ENCODE measurements around the gene CD36.
"Not testable (repeated sequence)": the region's sequence is repeated elsewhere in the genome, so short reads cannot be mapped to it uniquely, and the experiment has no call there.

Gene CD36

GRCh38 chr7:80659120-80660055, 20.9 kb downstream of the CD36 start:
- DNase-seq: no peak

GRCh38 chr7:80660939-80661338, 22.5 kb downstream of the CD36 start:
- DNase-seq: no peak

GRCh38 chr7:80661729-80662128, 23.3 kb downstream of the CD36 start:
- no peak for DNase-seq

GRCh38 chr7:80662252-80662651, 23.8 kb downstream of the CD36 start:
- DNase-seq: no peak

GRCh38 chr7:80665526-80665925, 27.1 kb downstream of the CD36 start:
- no peak for DNase-seq

- DNase-seq: no peak
Measured at GRCh38 chr7:80666376-80666775, 27.9 kb downstream of the CD36 start.

GRCh38 chr7:80669367-80669766, 30.9 kb downstream of the CD36 start:
- not testable (repeated sequence) for DNase-seq

GRCh38 chr7:80671744-80672143, 33.3 kb downstream of the CD36 start:
- no peak for DNase-seq

GRCh38 chr7:80675090-80675489, 36.6 kb downstream of the CD36 start:
- no peak for DNase-seq

- no peak for DNase-seq
Measured at GRCh38 chr7:80676404-80676803, 38.0 kb downstream of the CD36 start.

GRCh38 chr7:80677629-80678028, 39.2 kb downstream of the CD36 start:
- no peak for DNase-seq

GRCh38 chr7:80678707-80679106, 40.3 kb downstream of the CD36 start:
- DNase-seq: no peak

- no peak for DNase-seq
Measured at GRCh38 chr7:80679921-80680907, 41.8 kb downstream of the CD36 start.

GRCh38 chr7:80681272-80681885, 42.9 kb downstream of the CD36 start:
- no peak for DNase-seq

- no peak for DNase-seq
Measured at GRCh38 chr7:80682744-80683143, 44.3 kb downstream of the CD36 start.

GRCh38 chr7:80686576-80686975, 48.1 kb downstream of the CD36 start:
- no peak for DNase-seq

- no peak for DNase-seq
Measured at GRCh38 chr7:80699045-80699638, 60.7 kb downstream of the CD36 start.

- no peak for DNase-seq
Measured at GRCh38 chr7:80699721-80700256, 61.3 kb downstream of the CD36 start.

- DNase-seq: no peak
Measured at GRCh38 chr7:80703272-80703671, 64.8 kb downstream of the CD36 start.

- DNase-seq: no peak
Measured at GRCh38 chr7:80705130-80705781, 66.8 kb downstream of the CD36 start.

GRCh38 chr7:80707318-80707717, 68.9 kb downstream of the CD36 start:
- DNase-seq: no peak

GRCh38 chr7:80708123-80708522, 69.7 kb downstream of the CD36 start:
- DNase-seq: no peak
